WI38 (cell line): ENCODE data around the gene ADGRL2.

ENCODE experiments used
- H3K4me3 ChIP-seq: 2 replicates; pipeline ENCODE4 v1.5.1; 2011; ENCODE audit warnings: low read depth, mild to moderate bottlenecking, control low read depth, low read length
- TF ChIP-seq, protein P1 (sequence below): IDR thresholded peaks from 2 replicates; pipeline ENCODE4 v1.5.1; 2012; ENCODE audit warnings: low read depth, mild to moderate bottlenecking, control low read depth, low read length

ADGRL2 gene

DNA sequence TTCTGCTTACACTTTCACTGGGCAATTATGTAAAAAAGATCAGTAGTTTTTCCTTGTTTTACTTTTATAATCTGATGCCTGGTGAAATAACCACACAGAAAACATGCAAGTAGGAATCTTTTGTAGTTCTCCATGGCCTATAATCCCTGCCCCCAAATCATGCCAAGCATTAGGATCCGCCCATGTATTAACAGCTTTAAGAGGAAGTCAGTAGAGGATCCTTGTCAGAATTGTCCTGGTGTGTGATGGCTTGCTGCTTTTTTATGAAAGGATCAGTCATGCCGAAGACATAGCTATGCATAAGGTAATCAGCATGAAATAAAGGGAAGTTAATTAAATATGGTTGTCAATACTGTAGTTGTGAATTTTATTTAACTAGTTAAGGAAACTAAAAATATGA is 20.0 kb downstream of the ADGRL2 start:
- TF ChIP-seq, protein P1, sequence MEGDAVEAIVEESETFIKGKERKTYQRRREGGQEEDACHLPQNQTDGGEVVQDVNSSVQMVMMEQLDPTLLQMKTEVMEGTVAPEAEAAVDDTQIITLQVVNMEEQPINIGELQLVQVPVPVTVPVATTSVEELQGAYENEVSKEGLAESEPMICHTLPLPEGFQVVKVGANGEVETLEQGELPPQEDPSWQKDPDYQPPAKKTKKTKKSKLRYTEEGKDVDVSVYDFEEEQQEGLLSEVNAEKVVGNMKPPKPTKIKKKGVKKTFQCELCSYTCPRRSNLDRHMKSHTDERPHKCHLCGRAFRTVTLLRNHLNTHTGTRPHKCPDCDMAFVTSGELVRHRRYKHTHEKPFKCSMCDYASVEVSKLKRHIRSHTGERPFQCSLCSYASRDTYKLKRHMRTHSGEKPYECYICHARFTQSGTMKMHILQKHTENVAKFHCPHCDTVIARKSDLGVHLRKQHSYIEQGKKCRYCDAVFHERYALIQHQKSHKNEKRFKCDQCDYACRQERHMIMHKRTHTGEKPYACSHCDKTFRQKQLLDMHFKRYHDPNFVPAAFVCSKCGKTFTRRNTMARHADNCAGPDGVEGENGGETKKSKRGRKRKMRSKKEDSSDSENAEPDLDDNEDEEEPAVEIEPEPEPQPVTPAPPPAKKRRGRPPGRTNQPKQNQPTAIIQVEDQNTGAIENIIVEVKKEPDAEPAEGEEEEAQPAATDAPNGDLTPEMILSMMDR: no peak
- no peak overlapping the region for H3K4me3 ChIP-seq

DNA sequence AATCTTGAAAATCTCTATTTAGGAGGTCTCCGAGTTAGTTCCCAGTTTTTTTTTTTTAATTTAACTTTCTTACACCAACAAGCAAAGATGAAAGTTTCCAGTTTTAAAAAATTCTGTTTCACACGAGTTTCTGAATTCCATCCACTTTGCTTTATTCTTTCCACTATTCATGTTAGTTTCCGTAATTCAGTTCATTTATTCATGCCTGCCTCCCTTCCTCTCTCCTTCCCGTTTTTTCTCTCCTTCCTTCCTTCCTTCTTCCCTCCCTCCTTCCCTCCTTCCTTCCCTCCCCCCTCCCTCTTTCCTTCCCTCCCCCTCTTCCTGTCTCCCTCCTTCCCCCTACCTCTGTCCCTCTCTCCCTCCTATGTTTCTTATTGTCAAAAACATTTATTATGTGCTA is 22.3 kb downstream of the ADGRL2 start:
- no peak overlapping the region for H3K4me3 ChIP-seq
- TF ChIP-seq, protein P1: no peak

DNA sequence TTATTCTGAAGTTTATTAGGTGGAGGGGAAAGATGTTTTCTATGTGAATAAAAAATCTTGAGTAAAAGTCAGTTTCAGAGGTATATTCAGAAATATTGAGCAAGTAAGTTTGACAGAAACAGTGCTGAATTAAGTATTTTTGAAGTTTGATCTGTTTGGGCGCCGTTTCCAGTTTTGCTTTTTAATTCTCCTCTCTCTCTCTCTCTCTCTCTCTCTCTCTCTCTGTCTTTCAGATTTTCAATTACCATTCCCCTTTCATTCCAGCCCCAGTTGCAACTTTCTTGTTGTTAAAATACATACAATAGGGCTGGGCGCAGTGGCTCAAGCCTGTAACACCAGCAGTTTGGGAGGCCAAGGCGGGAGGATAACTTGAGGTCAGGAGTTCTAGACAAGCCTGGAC is 24.0 kb downstream of the ADGRL2 start:
- TF ChIP-seq, protein P1: no peak
- no peak overlapping the region for H3K4me3 ChIP-seq

DNA sequence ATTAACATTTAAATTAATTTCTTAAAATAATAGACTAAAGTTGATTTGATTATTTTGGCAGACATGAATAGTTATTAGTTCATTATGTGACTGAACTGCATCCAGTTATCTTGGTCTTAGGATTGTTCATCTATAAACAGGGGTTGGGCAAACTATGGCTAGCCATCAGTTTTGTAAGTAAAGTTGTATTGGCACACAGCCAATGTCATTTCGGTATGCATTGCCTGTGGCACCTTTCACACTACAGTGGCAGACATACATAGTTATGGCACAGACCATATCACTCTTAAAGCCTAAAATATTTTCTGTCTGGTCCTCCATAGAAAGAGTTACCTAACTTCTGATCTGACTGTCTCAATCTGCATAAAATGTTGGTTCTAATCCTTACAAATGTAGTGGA is 27.2 kb downstream of the ADGRL2 start:
- no peak overlapping the region for H3K4me3 ChIP-seq
- TF ChIP-seq, protein P1: no peak

DNA sequence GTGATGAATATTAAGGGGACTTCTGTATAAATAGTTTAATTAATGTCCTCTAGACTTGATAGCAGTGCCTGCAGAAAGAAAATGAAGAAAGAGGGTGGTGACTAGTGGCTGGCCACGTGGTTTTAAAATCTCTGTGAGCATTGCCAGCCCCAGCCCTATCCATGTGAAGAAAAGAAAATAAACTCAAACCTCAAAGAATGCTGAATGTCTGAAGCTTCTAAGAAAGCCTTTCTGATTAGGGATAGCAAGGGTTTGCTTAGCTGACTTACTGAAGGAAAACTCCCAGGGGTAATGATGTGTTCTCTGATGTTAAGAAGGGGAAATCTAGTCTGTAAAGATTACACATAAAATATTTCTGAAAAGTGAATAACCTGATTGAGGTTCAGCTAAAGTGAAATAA is 31.8 kb downstream of the ADGRL2 start:
- H3K4me3 ChIP-seq: no peak overlapping the region
- TF ChIP-seq, protein P1: no peak

DNA sequence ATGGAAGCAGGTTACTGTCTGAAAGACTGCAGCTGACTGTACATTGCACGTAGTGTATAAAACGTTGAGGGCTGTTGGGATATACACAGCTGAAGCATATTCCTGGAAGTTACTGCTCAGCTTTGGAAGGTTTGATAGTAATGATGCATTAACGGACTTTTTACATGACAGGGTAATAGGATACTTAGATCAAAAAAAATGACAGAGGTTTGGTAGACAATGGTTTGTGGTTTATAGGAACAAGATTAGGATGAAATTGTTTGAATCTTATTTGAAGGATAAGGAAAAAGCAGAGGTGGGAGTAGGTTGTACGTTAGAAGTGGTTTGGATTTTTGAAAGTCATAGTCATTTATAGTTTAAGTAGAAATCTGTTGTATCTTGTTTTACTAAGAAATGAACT is 33.0 kb downstream of the ADGRL2 start:
- no peak overlapping the region for H3K4me3 ChIP-seq
- TF ChIP-seq, protein P1: no peak

DNA sequence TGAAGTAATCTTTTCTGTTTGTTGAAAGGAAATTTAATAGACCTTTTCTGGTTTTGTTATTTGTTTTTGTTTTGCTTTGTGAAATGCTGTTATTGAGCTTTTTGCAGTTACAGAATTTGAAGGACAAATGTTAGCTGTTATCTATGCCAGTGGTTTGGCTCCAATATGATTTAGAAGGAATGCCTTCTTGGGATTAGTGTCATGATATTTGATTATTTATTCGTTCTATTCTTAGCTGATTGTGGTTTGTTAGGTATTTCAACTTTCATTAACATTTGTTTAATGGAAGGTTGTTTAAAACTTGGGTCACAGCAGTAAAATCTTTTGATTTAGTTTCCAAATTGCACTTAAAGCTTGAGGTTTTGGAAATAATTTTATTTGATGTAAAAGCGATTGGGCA is 33.5 kb downstream of the ADGRL2 start:
- TF ChIP-seq, protein P1: no peak

More for the DNA sequence above, 33.5 kb downstream of the ADGRL2 start:
- H3K4me3 ChIP-seq: no peak overlapping the region
